ENCODE measurements around the gene LIMCH1. TPM values are rescaled to one million over a fixed set of nuclear protein-coding genes. Genes with fewer than 3 reads are reported as not detected.
"Not testable (repeated sequence)": the region's sequence is repeated elsewhere in the genome, so short reads cannot be mapped to it uniquely, and the experiment has no call there.

Gene LIMCH1
- total and polyA plus RNA-seq, 8 donors: 4.7 to 37.1 (median 17.4) TPM

- H3K27ac ChIP-seq: no peak overlapping the region
- H3K9me3 ChIP-seq: no peaks in the 10 kb centered on the region
- H3K36me3 ChIP-seq: peaks cover 0 to 21% (median 5%) of the 10 kb centered on the region in 4 donors
- WGBS, 5 donors: 64 to 83% (median 74%) methylated on average over 1 of the region's 1 CpG
- H3K4me1 ChIP-seq: peaks cover 7 to 12% (median 8%) of the 10 kb centered on the region in 4 donors
- peaks cover 0 to 22% (median 5%) of the 10 kb centered on the region in 3 donors for H3K27me3 ChIP-seq
- H3K4me3 ChIP-seq: no peak overlapping the region
- intact Hi-C loops (cut with DNase I; ENCODE audit: low total_unique reads): loop anchor here (5.0 kb wide), 1 partner anchor 365 kb away; no protein-coding TSS in a partner anchor
- DNase-seq: no peak
- no peak for TF ChIP-seq POLR2A (IDR thresholded peaks at IDR 0.05)
- no peak for TF ChIP-seq EP300 (IDR thresholded peaks at IDR 0.05)
- TF ChIP-seq POLR2AphosphoS5 (IDR thresholded peaks at IDR 0.05): no peak
Measured at GRCh38 chr4:41646862-41647261, 108.9 kb downstream of the LIMCH1 start.

- intact Hi-C loops (cut with DNase I; ENCODE audit: low total_unique reads): loop anchor here (5.0 kb wide), 1 partner anchor 365 kb away; no protein-coding TSS in a partner anchor
- Histone ChIP-seq H3K4me3 (no peak overlapping the region), H3K4me1 (peaks cover 7 to 12% (median 8%) of the 10 kb centered on the region in 4 donors), H3K9me3 (no peaks in the 10 kb centered on the region), H3K36me3 (peaks cover 0 to 26% (median 5%) of the 10 kb centered on the region in 4 donors), H3K27me3 (peaks cover 0 to 22% (median 5%) of the 10 kb centered on the region in 3 donors), H3K27ac (no peak overlapping the region)
- WGBS, 5 donors: 72 to 93% (median 83%) methylated on average over 3 of the region's 3 CpGs
- no peak for DNase-seq
- TF ChIP-seq CTCF (IDR thresholded peaks at IDR 0.05) (no peak), EP300 (IDR thresholded peaks at IDR 0.05) (no peak), POLR2A (IDR thresholded peaks at IDR 0.05) (no peak)
Measured at GRCh38 chr4:41647383-41647782, 109.4 kb downstream of the LIMCH1 start.

GRCh38 chr4:41651150-41651549 lies 113.2 kb downstream of the LIMCH1 start:
- H3K4me1 ChIP-seq; DNase-seq; H3K27ac ChIP-seq; H3K4me3 ChIP-seq; H3K9me3 ChIP-seq; H3K27me3 ChIP-seq; intact Hi-C loops (cut with DNase I; ENCODE audit: low total_unique reads): not testable (repeated sequence)
- H3K36me3 ChIP-seq: peaks cover 0 to 24% (median 5%) of the 10 kb centered on the region in 4 donors

- H3K27ac ChIP-seq: no peak overlapping the region
- H3K4me1 ChIP-seq: peaks cover 0 to 12% (median 0%) of the 10 kb centered on the region in 4 donors
- H3K36me3 ChIP-seq: peaks cover 0 to 16% (median 3%) of the 10 kb centered on the region in 4 donors
- H3K27me3 ChIP-seq: no peaks in the 10 kb centered on the region
- no peak for DNase-seq
- intact Hi-C loops (cut with DNase I; ENCODE audit: low total_unique reads): no loop called here
- no peak overlapping the region for H3K4me3 ChIP-seq
- WGBS, 5 donors: 86 to 92% (median 89%) methylated on average over 1 of the region's 1 CpG
- TF ChIP-seq POLR2A (IDR thresholded peaks at IDR 0.05) (no peak), CTCF (IDR thresholded peaks at IDR 0.05) (no peak), POLR2AphosphoS5 (IDR thresholded peaks at IDR 0.05) (no peak), EP300 (IDR thresholded peaks at IDR 0.05) (no peak)
- no peaks in the 10 kb centered on the region for H3K9me3 ChIP-seq
Measured at GRCh38 chr4:41652971-41653370, 115.0 kb downstream of the LIMCH1 start.

- WGBS, 5 donors: 94 to 98% (median 96%) methylated on average over 6 of the region's 6 CpGs
- no peaks in the 10 kb centered on the region for H3K9me3 ChIP-seq
- no peak for DNase-seq
- H3K27ac ChIP-seq: no peak overlapping the region
- peaks cover 0 to 16% (median 3%) of the 10 kb centered on the region in 4 donors for H3K36me3 ChIP-seq
- no peaks in the 10 kb centered on the region for H3K27me3 ChIP-seq
- H3K4me3 ChIP-seq: no peak overlapping the region
- TF ChIP-seq EP300 (IDR thresholded peaks at IDR 0.05) (no peak), POLR2AphosphoS5 (IDR thresholded peaks at IDR 0.05) (no peak), CTCF (IDR thresholded peaks at IDR 0.05) (no peak), POLR2A (IDR thresholded peaks at IDR 0.05) (no peak)
- intact Hi-C loops (cut with DNase I; ENCODE audit: low total_unique reads): no loop called here
- peaks cover 0 to 12% (median 0%) of the 10 kb centered on the region in 4 donors for H3K4me1 ChIP-seq
Measured at GRCh38 chr4:41653523-41653922, 115.6 kb downstream of the LIMCH1 start.
